Measurements from ENCODE around the gene CYP2A13. TPM values are rescaled to one million over a fixed set of nuclear protein-coding genes. Genes with fewer than 3 reads are reported as not detected.

The CYP2A13 gene
- polyA plus RNA-seq, 1 donor from 2014 or later, result not detected

- no peaks in the 10 kb centered on the region for H3K36me3 ChIP-seq (ENCODE audit: insufficient read depth, low read length)
- no peak overlapping the region for H3K9ac ChIP-seq (ENCODE audit: low read length)
- no peak overlapping the region for H3K4me2 ChIP-seq (ENCODE audit: low read length)
- no peaks in the 10 kb centered on the region for H4K20me1 ChIP-seq (ENCODE audit: insufficient read depth)
- no peak overlapping the region for H3K27ac ChIP-seq (ENCODE audit: low read length)
- TF ChIP-seq SMC3 (conservative IDR thresholded peaks at IDR 0.05; ENCODE audit: poor library complexity) (no peak), MXI1 (conservative IDR thresholded peaks at IDR 0.05; ENCODE audit: poor library complexity, severe bottlenecking) (no peak), TAF1 (IDR thresholded peaks at IDR 0.05; ENCODE audit: low read depth) (no peak), CTCF (IDR thresholded peaks at IDR 0.05; ENCODE audit: poor library complexity, severe bottlenecking) (no peak), EP300 (conservative IDR thresholded peaks at IDR 0.05; ENCODE audit: poor library complexity, severe bottlenecking) (no peak), RAD21 (conservative IDR thresholded peaks at IDR 0.05) (no peak), POLR2AphosphoS5 (IDR thresholded peaks at IDR 0.05) (no peak), REST (IDR thresholded peaks at IDR 0.05; ENCODE audit: borderline replicate concordance) (no peak), EZH2 (IDR thresholded peaks at IDR 0.05; ENCODE audit: borderline replicate concordance, insufficient read depth, low read length, poor library complexity, severe bottlenecking) (no peak)
- H3K9me3 ChIP-seq (ENCODE audit: low read length), result no peaks in the 10 kb centered on the region
- no peak overlapping the region for H2AFZ ChIP-seq (ENCODE audit: low read depth, low read length)
- no peaks in the 10 kb centered on the region for H3K9me2 ChIP-seq (ENCODE audit: insufficient read depth, low read length)
- H3F3A ChIP-seq (ENCODE audit: insufficient read depth, low read length, poor library complexity, severe bottlenecking), result no peaks in the 10 kb centered on the region
- no peak overlapping the region for H3K4me3 ChIP-seq (ENCODE audit: low read length)
- H3K27me3 ChIP-seq (ENCODE audit: insufficient read depth, low read depth, low read length), result no peaks in the 10 kb centered on the region
- no peaks in the 10 kb centered on the region for H3K79me2 ChIP-seq (replicated peaks; ENCODE audit: insufficient read depth, low read length)
Observed at GRCh38 chr19:41083516-41083915, 4.7 kb upstream of the CYP2A13 start.

- Histone ChIP-seq H3K4me3 (ENCODE audit: low read length) (no peak overlapping the region), H3K79me2 (replicated peaks; ENCODE audit: insufficient read depth, low read length) (no peaks in the 10 kb centered on the region), H4K20me1 (ENCODE audit: insufficient read depth) (no peaks in the 10 kb centered on the region), H3K9me3 (ENCODE audit: low read length) (no peaks in the 10 kb centered on the region), H3K27ac (ENCODE audit: low read length) (no peak overlapping the region), H3F3A (ENCODE audit: insufficient read depth, low read length, poor library complexity, severe bottlenecking) (no peaks in the 10 kb centered on the region), H2AFZ (ENCODE audit: low read depth, low read length) (no peak overlapping the region), H3K4me2 (ENCODE audit: low read length) (no peak overlapping the region), H3K36me3 (ENCODE audit: insufficient read depth, low read length) (no peaks in the 10 kb centered on the region), H3K9me2 (ENCODE audit: insufficient read depth, low read length) (no peaks in the 10 kb centered on the region), H3K27me3 (ENCODE audit: insufficient read depth, low read depth, low read length) (peaks cover 13% of the 10 kb centered on the region), H3K9ac (ENCODE audit: low read length) (no peak overlapping the region)
- no peak for TF ChIP-seq REST (IDR thresholded peaks at IDR 0.05; ENCODE audit: borderline replicate concordance)
- TF ChIP-seq EZH2 (IDR thresholded peaks at IDR 0.05; ENCODE audit: borderline replicate concordance, insufficient read depth, low read length, poor library complexity, severe bottlenecking), result no peak
- TF ChIP-seq POLR2AphosphoS5 (IDR thresholded peaks at IDR 0.05), result no peak
- no peak for TF ChIP-seq SMC3 (conservative IDR thresholded peaks at IDR 0.05; ENCODE audit: poor library complexity)
- TF ChIP-seq RAD21 (conservative IDR thresholded peaks at IDR 0.05), result no peak
- no peak for TF ChIP-seq TAF1 (IDR thresholded peaks at IDR 0.05; ENCODE audit: low read depth)
- TF ChIP-seq MXI1 (conservative IDR thresholded peaks at IDR 0.05; ENCODE audit: poor library complexity, severe bottlenecking), result no peak
- no peak for TF ChIP-seq EP300 (conservative IDR thresholded peaks at IDR 0.05; ENCODE audit: poor library complexity, severe bottlenecking)
- TF ChIP-seq CTCF (IDR thresholded peaks at IDR 0.05; ENCODE audit: poor library complexity, severe bottlenecking), result no peak
Observed at GRCh38 chr19:41085748-41086415, 2.4 kb upstream of the CYP2A13 start.

All from neural cell (in vitro differentiated cells).